ENCODE measurements around the gene ZNF644. TPM values are rescaled to one million over a fixed set of nuclear protein-coding genes. Genes with fewer than 3 reads are reported as not detected.

Gene ZNF644
- total RNA-seq, 1 donor from 2014 or later: 177 TPM

GRCh38 chr1:90993245-90993644 is 28.6 kb downstream of the ZNF644 start:
- H3K4me3 ChIP-seq: no peak overlapping the region
- H3K36me3 ChIP-seq: peaks cover 12% of the 10 kb centered on the region
- H3K9ac ChIP-seq: no peak overlapping the region
- H3K4me1 Mint-ChIP-seq: no peaks in the 10 kb centered on the region
- no peak overlapping the region for H3K27ac Mint-ChIP-seq
- peaks cover 94% of the 10 kb centered on the region for H3K9me3 Mint-ChIP-seq
- TF ChIP-seq, protein P1, sequence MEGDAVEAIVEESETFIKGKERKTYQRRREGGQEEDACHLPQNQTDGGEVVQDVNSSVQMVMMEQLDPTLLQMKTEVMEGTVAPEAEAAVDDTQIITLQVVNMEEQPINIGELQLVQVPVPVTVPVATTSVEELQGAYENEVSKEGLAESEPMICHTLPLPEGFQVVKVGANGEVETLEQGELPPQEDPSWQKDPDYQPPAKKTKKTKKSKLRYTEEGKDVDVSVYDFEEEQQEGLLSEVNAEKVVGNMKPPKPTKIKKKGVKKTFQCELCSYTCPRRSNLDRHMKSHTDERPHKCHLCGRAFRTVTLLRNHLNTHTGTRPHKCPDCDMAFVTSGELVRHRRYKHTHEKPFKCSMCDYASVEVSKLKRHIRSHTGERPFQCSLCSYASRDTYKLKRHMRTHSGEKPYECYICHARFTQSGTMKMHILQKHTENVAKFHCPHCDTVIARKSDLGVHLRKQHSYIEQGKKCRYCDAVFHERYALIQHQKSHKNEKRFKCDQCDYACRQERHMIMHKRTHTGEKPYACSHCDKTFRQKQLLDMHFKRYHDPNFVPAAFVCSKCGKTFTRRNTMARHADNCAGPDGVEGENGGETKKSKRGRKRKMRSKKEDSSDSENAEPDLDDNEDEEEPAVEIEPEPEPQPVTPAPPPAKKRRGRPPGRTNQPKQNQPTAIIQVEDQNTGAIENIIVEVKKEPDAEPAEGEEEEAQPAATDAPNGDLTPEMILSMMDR (IDR thresholded peaks at IDR 0.05): no peak
- TF ChIP-seq EZH2phosphoT487 (IDR thresholded peaks at IDR 0.05) (no peak), EZH2 (IDR thresholded peaks at IDR 0.05) (no peak)
- H3K79me2 ChIP-seq (ENCODE audit: low read depth): peaks cover 100% of the 10 kb centered on the region
- no peaks in the 10 kb centered on the region for H4K20me1 ChIP-seq (ENCODE audit: low read depth)
- no peaks in the 10 kb centered on the region for H3K27me3 ChIP-seq
- no peak for DNase-seq (ENCODE audit: low spot score)
- no peaks in the 10 kb centered on the region for H3K4me1 ChIP-seq
- peaks cover 17% of the 10 kb centered on the region for H3K9me3 ChIP-seq (ENCODE audit: low read depth)
- no peaks in the 10 kb centered on the region for H3F3A ChIP-seq (ENCODE audit: low read depth)
- H3K27ac ChIP-seq: no peak overlapping the region
- no peak overlapping the region for H3K4me3 Mint-ChIP-seq
- H3K4me2 ChIP-seq: no peak overlapping the region
- H3K36me3 Mint-ChIP-seq: peaks cover 83% of the 10 kb centered on the region
- H3K27me3 Mint-ChIP-seq (ENCODE audit: insufficient read depth, low read depth): peaks cover 2% of the 10 kb centered on the region
- H2AFZ ChIP-seq (replicated peaks): no peak overlapping the region

GRCh38 chr1:90990779-90991178 is 31.1 kb downstream of the ZNF644 start:
- no peak overlapping the region for H3K4me3 Mint-ChIP-seq
- H3K4me3 ChIP-seq: no peak overlapping the region

DNA sequence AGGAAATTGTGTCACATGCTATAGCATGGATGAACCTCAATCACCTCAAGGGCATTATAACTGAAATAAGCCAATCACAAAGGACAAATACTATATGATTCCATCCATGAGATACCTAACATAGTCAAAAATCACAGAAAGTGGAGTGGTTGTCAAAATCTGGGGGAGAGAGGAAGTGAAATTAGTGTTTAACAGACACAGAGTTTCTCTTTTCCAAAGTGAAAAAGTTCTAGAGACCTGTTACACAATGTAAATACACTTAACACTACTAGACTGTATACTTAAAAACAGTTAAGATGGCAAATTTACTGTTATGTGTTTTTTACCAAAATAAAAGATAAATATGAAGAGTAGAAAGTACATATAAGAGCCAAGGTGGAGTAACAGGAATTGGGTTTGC is 31.8 kb downstream of the ZNF644 start:
- Histone ChIP-seq H2AFZ (replicated peaks) (no peak overlapping the region), H3K27me3 (no peaks in the 10 kb centered on the region), H3K4me3 (no peak overlapping the region), H3K27ac (no peak overlapping the region), H4K20me1 (ENCODE audit: low read depth) (peaks cover 10% of the 10 kb centered on the region), H3K4me2 (no peak overlapping the region), H3F3A (ENCODE audit: low read depth) (no peaks in the 10 kb centered on the region), H3K36me3 (peaks cover 23% of the 10 kb centered on the region), H3K4me1 (no peaks in the 10 kb centered on the region), H3K9ac (no peak overlapping the region), H3K9me3 (ENCODE audit: low read depth) (peaks cover 20% of the 10 kb centered on the region), H3K79me2 (ENCODE audit: low read depth) (peaks cover 100% of the 10 kb centered on the region)
- no peak overlapping the region for H3K27ac Mint-ChIP-seq
- peaks cover 2% of the 10 kb centered on the region for H3K27me3 Mint-ChIP-seq (ENCODE audit: insufficient read depth, low read depth)
- no peak for DNase-seq (ENCODE audit: low spot score)
- H3K4me1 Mint-ChIP-seq: no peaks in the 10 kb centered on the region
- TF ChIP-seq, protein P1 (IDR thresholded peaks at IDR 0.05): no peak
- TF ChIP-seq EZH2 (IDR thresholded peaks at IDR 0.05) (no peak), EZH2phosphoT487 (IDR thresholded peaks at IDR 0.05) (no peak)
- H3K36me3 Mint-ChIP-seq: peaks cover 83% of the 10 kb centered on the region
- peaks cover 91% of the 10 kb centered on the region for H3K9me3 Mint-ChIP-seq
- H3K4me3 Mint-ChIP-seq: no peak overlapping the region

More at GRCh38 chr1:90990779-90991178, 31.1 kb downstream of the ZNF644 start:
- peaks cover 23% of the 10 kb centered on the region for H3K36me3 ChIP-seq
- H3F3A ChIP-seq (ENCODE audit: low read depth): no peaks in the 10 kb centered on the region
- peaks cover 100% of the 10 kb centered on the region for H3K79me2 ChIP-seq (ENCODE audit: low read depth)
- no peaks in the 10 kb centered on the region for H3K4me1 Mint-ChIP-seq
- peaks cover 2% of the 10 kb centered on the region for H3K27me3 Mint-ChIP-seq (ENCODE audit: insufficient read depth, low read depth)
- no peak overlapping the region for H3K27ac Mint-ChIP-seq
- TF ChIP-seq, protein P1 (IDR thresholded peaks at IDR 0.05): no peak
- no peak for TF ChIP-seq EZH2phosphoT487 (IDR thresholded peaks at IDR 0.05)
- TF ChIP-seq EZH2 (IDR thresholded peaks at IDR 0.05): no peak
- no peak overlapping the region for H3K4me2 ChIP-seq
- no peak overlapping the region for H3K27ac ChIP-seq
- H3K9me3 Mint-ChIP-seq: peaks cover 92% of the 10 kb centered on the region
- no peak for DNase-seq (ENCODE audit: low spot score)
- H4K20me1 ChIP-seq (ENCODE audit: low read depth): peaks cover 4% of the 10 kb centered on the region
- no peaks in the 10 kb centered on the region for H3K27me3 ChIP-seq
- peaks cover 20% of the 10 kb centered on the region for H3K9me3 ChIP-seq (ENCODE audit: low read depth)
- H3K9ac ChIP-seq: no peak overlapping the region
- H3K4me1 ChIP-seq: no peaks in the 10 kb centered on the region
- H3K36me3 Mint-ChIP-seq: peaks cover 86% of the 10 kb centered on the region
- no peak overlapping the region for H2AFZ ChIP-seq (replicated peaks)

All from neural progenitor cell (in vitro differentiated cells).